Measurements from ENCODE around the gene FOXP1.

FOXP1 gene

GRCh38 chr3:71189480-71189879, 394.0 kb downstream of the FOXP1 start:
- no peak for TF ChIP-seq TAF1 (IDR thresholded peaks at IDR 0.05; ENCODE audit: borderline replicate concordance, insufficient read depth, low read length)
- TF ChIP-seq, protein P1, sequence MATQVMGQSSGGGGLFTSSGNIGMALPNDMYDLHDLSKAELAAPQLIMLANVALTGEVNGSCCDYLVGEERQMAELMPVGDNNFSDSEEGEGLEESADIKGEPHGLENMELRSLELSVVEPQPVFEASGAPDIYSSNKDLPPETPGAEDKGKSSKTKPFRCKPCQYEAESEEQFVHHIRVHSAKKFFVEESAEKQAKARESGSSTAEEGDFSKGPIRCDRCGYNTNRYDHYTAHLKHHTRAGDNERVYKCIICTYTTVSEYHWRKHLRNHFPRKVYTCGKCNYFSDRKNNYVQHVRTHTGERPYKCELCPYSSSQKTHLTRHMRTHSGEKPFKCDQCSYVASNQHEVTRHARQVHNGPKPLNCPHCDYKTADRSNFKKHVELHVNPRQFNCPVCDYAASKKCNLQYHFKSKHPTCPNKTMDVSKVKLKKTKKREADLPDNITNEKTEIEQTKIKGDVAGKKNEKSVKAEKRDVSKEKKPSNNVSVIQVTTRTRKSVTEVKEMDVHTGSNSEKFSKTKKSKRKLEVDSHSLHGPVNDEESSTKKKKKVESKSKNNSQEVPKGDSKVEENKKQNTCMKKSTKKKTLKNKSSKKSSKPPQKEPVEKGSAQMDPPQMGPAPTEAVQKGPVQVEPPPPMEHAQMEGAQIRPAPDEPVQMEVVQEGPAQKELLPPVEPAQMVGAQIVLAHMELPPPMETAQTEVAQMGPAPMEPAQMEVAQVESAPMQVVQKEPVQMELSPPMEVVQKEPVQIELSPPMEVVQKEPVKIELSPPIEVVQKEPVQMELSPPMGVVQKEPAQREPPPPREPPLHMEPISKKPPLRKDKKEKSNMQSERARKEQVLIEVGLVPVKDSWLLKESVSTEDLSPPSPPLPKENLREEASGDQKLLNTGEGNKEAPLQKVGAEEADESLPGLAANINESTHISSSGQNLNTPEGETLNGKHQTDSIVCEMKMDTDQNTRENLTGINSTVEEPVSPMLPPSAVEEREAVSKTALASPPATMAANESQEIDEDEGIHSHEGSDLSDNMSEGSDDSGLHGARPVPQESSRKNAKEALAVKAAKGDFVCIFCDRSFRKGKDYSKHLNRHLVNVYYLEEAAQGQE (IDR thresholded peaks at IDR 0.05; ENCODE audit: insufficient read depth in 1 of 2, low read depth in 2 of 2, low read length in 2 of 2), result no peak
- TF ChIP-seq FOXP2 (optimal IDR thresholded peaks at IDR 0.05; ENCODE audit: borderline replicate concordance, extremely low read depth, extremely low read length, insufficient read depth), result no peak

GRCh38 chr3:71187715-71188114, 395.8 kb downstream of the FOXP1 start:
- TF ChIP-seq, protein P1 (IDR thresholded peaks at IDR 0.05; ENCODE audit: insufficient read depth in 1 of 2, low read depth in 2 of 2, low read length in 2 of 2), result no peak
- TF ChIP-seq POLR2AphosphoS5 (IDR thresholded peaks at IDR 0.05; ENCODE audit: low read depth, low read length), result no peak
- TF ChIP-seq TAF1 (IDR thresholded peaks at IDR 0.05; ENCODE audit: borderline replicate concordance, insufficient read depth, low read length), result no peak
- TF ChIP-seq FOXP2 (optimal IDR thresholded peaks at IDR 0.05; ENCODE audit: borderline replicate concordance, extremely low read depth, extremely low read length, insufficient read depth), result no peak
- TF ChIP-seq SIN3A (IDR thresholded peaks at IDR 0.05; ENCODE audit: borderline replicate concordance, insufficient read depth, low read length), result no peak

DNA sequence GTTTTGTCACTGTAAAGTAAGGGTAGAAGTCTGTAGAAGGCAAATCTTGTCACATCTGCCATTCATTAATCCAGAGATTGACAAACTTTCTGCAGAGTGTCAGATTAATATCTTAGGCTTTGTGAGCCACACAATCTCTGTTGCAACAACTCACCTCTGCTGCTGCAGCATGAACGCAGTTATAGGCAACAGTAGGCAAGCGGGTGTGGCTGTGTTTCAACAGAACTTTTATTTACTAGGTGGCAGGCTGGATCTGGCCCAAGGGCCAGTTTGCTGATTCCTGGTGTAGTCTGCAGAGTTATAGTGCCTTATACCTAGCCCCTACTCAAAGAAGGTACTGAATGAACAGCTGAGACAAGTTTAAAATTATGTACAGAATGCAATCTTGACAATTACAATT, 396.7 kb downstream of the FOXP1 start:
- TF ChIP-seq SIN3A (IDR thresholded peaks at IDR 0.05; ENCODE audit: borderline replicate concordance, insufficient read depth, low read length), result no peak
- TF ChIP-seq TAF1 (IDR thresholded peaks at IDR 0.05; ENCODE audit: borderline replicate concordance, insufficient read depth, low read length), result no peak
- TF ChIP-seq FOXP2 (optimal IDR thresholded peaks at IDR 0.05; ENCODE audit: borderline replicate concordance, extremely low read depth, extremely low read length, insufficient read depth), result no peak
- TF ChIP-seq, protein P1 (IDR thresholded peaks at IDR 0.05; ENCODE audit: insufficient read depth in 1 of 2, low read depth in 2 of 2, low read length in 2 of 2), result no peak
- no peak for TF ChIP-seq POLR2AphosphoS5 (IDR thresholded peaks at IDR 0.05; ENCODE audit: low read depth, low read length)

DNA sequence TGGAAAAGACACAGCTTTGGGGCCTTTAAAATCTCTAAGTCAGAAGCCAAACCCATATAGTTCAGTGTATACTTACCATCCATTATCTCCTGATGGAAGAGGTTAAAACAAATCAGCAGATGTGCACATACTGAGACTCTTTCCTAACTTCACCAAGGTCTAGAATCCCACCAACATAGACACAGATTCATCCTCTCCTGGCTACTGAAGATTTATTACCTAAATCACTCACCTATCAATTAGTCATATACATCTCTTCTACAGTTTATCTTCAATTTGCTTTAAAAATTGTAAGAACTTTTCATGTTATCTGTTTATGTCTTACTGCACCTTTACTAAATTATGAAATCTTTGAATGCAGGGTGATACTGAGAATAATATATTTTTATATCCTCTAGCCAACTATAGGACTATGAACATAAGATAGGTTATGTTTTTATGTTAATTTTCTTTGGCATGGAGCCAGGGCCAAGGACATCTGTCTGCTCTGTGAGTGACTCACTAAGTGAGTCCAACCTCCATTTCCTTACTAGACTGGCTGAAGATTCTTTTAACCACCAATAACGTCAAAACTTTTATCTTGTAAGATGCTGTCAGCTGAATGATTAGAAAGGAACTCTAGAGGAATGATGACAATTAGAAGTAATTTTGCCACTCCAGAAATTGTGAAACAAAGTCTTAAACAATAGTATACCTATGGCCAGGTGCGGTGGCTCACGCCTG, 397.6 kb downstream of the FOXP1 start:
- TF ChIP-seq TAF1 (IDR thresholded peaks at IDR 0.05; ENCODE audit: borderline replicate concordance, insufficient read depth, low read length), result no peak
- TF ChIP-seq POLR2AphosphoS5 (IDR thresholded peaks at IDR 0.05; ENCODE audit: low read depth, low read length), result no peak
- no peak for TF ChIP-seq FOXP2 (optimal IDR thresholded peaks at IDR 0.05; ENCODE audit: borderline replicate concordance, extremely low read depth, extremely low read length, insufficient read depth)
- TF ChIP-seq, protein P1 (IDR thresholded peaks at IDR 0.05; ENCODE audit: insufficient read depth in 1 of 2, low read depth in 2 of 2, low read length in 2 of 2), result no peak
- no peak for TF ChIP-seq SIN3A (IDR thresholded peaks at IDR 0.05; ENCODE audit: borderline replicate concordance, insufficient read depth, low read length)
